Measurements from ENCODE around the gene SLCO3A1. TPM values are rescaled to one million over a fixed set of nuclear protein-coding genes. Genes with fewer than 3 reads are reported as not detected.

SLCO3A1 gene
- total RNA-seq, 2 donors from 2014 or later, result 8.2 to 13.6 TPM

DNA sequence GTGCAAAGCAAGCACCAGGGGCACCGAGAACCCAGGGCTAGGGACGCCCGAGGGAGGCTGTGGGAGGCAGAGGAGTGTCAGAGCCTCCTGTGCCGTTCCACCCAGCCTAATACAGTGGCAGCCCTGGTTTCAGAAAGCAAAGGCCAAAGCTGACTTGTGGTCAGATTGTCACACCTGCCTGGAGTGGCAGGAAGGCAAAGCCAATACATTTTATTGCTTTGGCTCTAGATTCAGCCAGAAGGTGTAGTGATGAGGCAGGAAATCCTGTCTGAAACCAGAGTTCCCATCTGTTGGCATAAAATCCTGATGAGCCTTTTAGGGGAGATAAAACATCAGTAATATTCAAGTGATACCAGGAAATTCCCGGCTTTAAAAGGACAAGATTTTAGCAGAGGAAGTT lies 168.3 kb downstream of the SLCO3A1 start:
- H3K4me3 Mint-ChIP-seq, result no peak overlapping the region
- ATAC-seq (replicated peaks in 1 of 2), result no peak
- H3K27ac Mint-ChIP-seq, result no peak overlapping the region
- H3K9me3 Mint-ChIP-seq, result no peaks in the 10 kb centered on the region
- H3K27me3 Mint-ChIP-seq (ENCODE audit: low read depth), result no peaks in the 10 kb centered on the region
- no peaks in the 10 kb centered on the region for H3K36me3 Mint-ChIP-seq (ENCODE audit: insufficient read depth in 2 of 2)
- no peaks in the 10 kb centered on the region for H3K4me1 Mint-ChIP-seq (ENCODE audit: low read depth)
- no peak for DNase-seq

GRCh38 chr15:92023965-92024364 lies 170.5 kb downstream of the SLCO3A1 start:
- no peak overlapping the region for H3K4me3 Mint-ChIP-seq

GRCh38 chr15:92025706-92026270 lies 172.3 kb downstream of the SLCO3A1 start:
- ATAC-seq (replicated peaks in 1 of 2), result no peak
- no peaks in the 10 kb centered on the region for H3K36me3 Mint-ChIP-seq (ENCODE audit: insufficient read depth in 2 of 2)
- H3K4me3 Mint-ChIP-seq, result no peak overlapping the region
- H3K27me3 Mint-ChIP-seq (ENCODE audit: low read depth), result no peaks in the 10 kb centered on the region
- no peak for DNase-seq
- no peak overlapping the region for H3K27ac Mint-ChIP-seq
- H3K9me3 Mint-ChIP-seq, result no peaks in the 10 kb centered on the region
- H3K4me1 Mint-ChIP-seq (ENCODE audit: low read depth), result no peaks in the 10 kb centered on the region

More at GRCh38 chr15:92023965-92024364, 170.5 kb downstream of the SLCO3A1 start:
- H3K27me3 Mint-ChIP-seq (ENCODE audit: low read depth), result no peaks in the 10 kb centered on the region
- no peaks in the 10 kb centered on the region for H3K4me1 Mint-ChIP-seq (ENCODE audit: low read depth)
- no peaks in the 10 kb centered on the region for H3K9me3 Mint-ChIP-seq
- no peak overlapping the region for H3K27ac Mint-ChIP-seq
- no peak for DNase-seq
- no peak for ATAC-seq (replicated peaks in 1 of 2)
- H3K36me3 Mint-ChIP-seq (ENCODE audit: insufficient read depth in 2 of 2), result no peaks in the 10 kb centered on the region

DNA sequence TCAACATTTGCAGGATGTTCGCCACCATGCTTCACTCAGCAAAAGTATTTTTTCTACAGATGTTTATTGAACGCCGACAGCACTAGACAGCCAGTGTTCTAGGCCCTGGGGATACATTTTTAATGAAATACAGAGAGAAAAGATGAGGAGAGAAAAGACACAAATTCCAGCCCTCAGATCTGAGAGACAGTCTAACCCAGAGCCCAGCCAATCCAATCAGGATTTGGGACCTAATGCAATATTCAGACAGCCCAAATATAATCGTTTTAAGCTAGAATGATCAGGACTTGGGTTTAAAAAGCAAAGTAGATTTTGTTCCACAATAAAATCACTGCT lies 174.8 kb downstream of the SLCO3A1 start:
- Mint-ChIP-seq H3K27me3 (ENCODE audit: low read depth) (no peaks in the 10 kb centered on the region), H3K36me3 (ENCODE audit: insufficient read depth in 2 of 2) (no peaks in the 10 kb centered on the region), H3K4me1 (ENCODE audit: low read depth) (no peaks in the 10 kb centered on the region)

DNA sequence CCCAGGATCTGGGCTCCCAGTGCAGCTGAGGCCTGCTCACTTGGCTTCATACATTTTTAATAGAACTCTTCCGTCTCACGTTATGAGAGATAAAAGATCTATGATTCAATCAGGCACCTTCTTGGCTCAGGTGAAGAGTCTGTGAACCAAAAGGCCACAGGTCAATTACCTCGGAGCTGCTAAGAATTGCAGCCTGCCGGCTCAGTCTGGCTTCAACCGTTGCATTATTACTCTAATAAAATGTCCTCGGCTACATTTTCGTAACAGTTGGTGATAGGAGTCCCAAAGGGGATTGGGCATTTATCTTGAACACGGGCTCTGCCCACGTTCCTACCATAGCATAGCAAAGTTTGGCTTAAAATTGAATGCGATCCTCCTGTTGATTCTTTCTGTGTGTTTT lies 176.3 kb downstream of the SLCO3A1 start:
- no peaks in the 10 kb centered on the region for H3K9me3 Mint-ChIP-seq
- ATAC-seq (replicated peaks in 1 of 2) (no peak), DNase-seq (no peak)
- H3K36me3 Mint-ChIP-seq (ENCODE audit: insufficient read depth in 2 of 2), result no peaks in the 10 kb centered on the region
- H3K27me3 Mint-ChIP-seq (ENCODE audit: low read depth), result no peaks in the 10 kb centered on the region
- no peak overlapping the region for H3K27ac Mint-ChIP-seq
- H3K4me3 Mint-ChIP-seq, result no peak overlapping the region
- H3K4me1 Mint-ChIP-seq (ENCODE audit: low read depth), result no peaks in the 10 kb centered on the region

More for the DNA sequence above, 174.8 kb downstream of the SLCO3A1 start:
- DNase-seq (no peak), ATAC-seq (replicated peaks in 1 of 2) (no peak)
- Mint-ChIP-seq H3K9me3 (no peaks in the 10 kb centered on the region), H3K4me3 (no peak overlapping the region), H3K27ac (no peak overlapping the region)

- H3K27ac Mint-ChIP-seq, result no peak overlapping the region
- H3K4me3 Mint-ChIP-seq, result no peak overlapping the region
- H3K9me3 Mint-ChIP-seq, result peaks cover 0 to 1% of the 10 kb centered on the region in 2 donors
- no peak for ATAC-seq (replicated peaks in 1 of 2)
- H3K36me3 Mint-ChIP-seq (ENCODE audit: insufficient read depth in 2 of 2), result no peaks in the 10 kb centered on the region
- H3K4me1 Mint-ChIP-seq (ENCODE audit: low read depth), result no peaks in the 10 kb centered on the region
- DNase-seq, result no peak
- H3K27me3 Mint-ChIP-seq (ENCODE audit: low read depth), result no peaks in the 10 kb centered on the region
Measured at GRCh38 chr15:92033314-92033713, 179.8 kb downstream of the SLCO3A1 start.

GRCh38 chr15:92033723-92034122 lies 180.2 kb downstream of the SLCO3A1 start:
- Mint-ChIP-seq H3K4me1 (ENCODE audit: low read depth) (no peaks in the 10 kb centered on the region), H3K4me3 (no peak overlapping the region), H3K27me3 (ENCODE audit: low read depth) (no peaks in the 10 kb centered on the region), H3K36me3 (ENCODE audit: insufficient read depth in 2 of 2) (peaks cover 0 to 1% of the 10 kb centered on the region in 2 donors), H3K9me3 (peaks cover 2 to 4% of the 10 kb centered on the region in 2 donors), H3K27ac (no peak overlapping the region)
- ATAC-seq (replicated peaks in 1 of 2) (no peak), DNase-seq (no peak)

DNA sequence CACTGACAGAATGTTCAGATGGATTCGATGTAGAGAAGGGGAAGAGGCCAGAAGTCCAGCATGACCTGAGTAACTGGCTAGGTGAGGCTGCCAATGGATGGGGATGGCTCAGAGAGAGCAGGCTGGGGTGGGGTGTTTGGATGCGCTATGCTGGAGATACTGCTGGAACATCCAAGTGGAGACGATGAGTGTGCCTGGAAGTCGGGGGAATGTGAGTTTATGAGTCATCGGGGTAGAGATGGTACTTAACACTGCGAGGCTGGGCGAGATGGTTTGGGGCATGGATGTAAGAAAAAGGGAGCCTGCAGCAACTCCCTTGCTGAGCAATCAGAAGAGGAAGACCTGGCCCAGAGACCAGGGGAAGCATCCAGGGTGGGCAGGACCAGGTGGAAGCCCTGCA lies 180.7 kb downstream of the SLCO3A1 start:
- peaks cover 3 to 5% of the 10 kb centered on the region in 2 donors for H3K9me3 Mint-ChIP-seq
- H3K4me3 Mint-ChIP-seq, result no peak overlapping the region
- H3K36me3 Mint-ChIP-seq (ENCODE audit: insufficient read depth in 2 of 2), result peaks cover 0 to 1% of the 10 kb centered on the region in 2 donors
- H3K4me1 Mint-ChIP-seq (ENCODE audit: low read depth), result no peaks in the 10 kb centered on the region
- ATAC-seq (replicated peaks in 1 of 2) (no peak), DNase-seq (no peak)
- H3K27me3 Mint-ChIP-seq (ENCODE audit: low read depth), result no peaks in the 10 kb centered on the region
- H3K27ac Mint-ChIP-seq, result no peak overlapping the region

DNA sequence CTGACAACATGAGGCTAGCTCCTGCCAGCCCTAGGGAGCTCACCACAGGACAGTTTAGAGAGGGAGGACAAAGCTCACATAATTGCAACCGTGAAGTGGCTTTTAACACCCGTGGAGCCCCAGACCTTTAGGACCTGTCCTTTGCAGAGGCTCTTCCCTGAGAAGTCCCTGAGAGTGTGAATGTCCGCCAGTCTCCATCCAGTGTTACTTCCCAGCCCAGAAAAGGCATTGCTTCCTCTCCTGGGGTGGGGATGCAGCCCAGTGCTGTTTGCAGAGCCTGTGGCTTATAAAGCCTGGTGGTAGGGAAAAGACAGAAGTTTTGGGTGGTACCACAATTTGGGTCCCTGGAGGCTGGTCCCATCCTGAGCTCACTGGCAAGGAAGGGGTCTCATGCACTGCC lies 182.0 kb downstream of the SLCO3A1 start:
- Mint-ChIP-seq H3K27me3 (ENCODE audit: low read depth) (no peaks in the 10 kb centered on the region), H3K4me1 (ENCODE audit: low read depth) (no peaks in the 10 kb centered on the region), H3K27ac (no peak overlapping the region), H3K4me3 (no peak overlapping the region), H3K9me3 (peaks cover 3 to 6% of the 10 kb centered on the region in 2 donors), H3K36me3 (ENCODE audit: insufficient read depth in 2 of 2) (peaks cover 0 to 1% of the 10 kb centered on the region in 2 donors)
- ATAC-seq (replicated peaks in 1 of 2) (no peak), DNase-seq (no peak)

- H3K4me1 Mint-ChIP-seq (ENCODE audit: low read depth), result no peaks in the 10 kb centered on the region
- H3K36me3 Mint-ChIP-seq (ENCODE audit: insufficient read depth in 2 of 2), result peaks cover 0 to 1% of the 10 kb centered on the region in 2 donors
- DNase-seq (no peak), ATAC-seq (replicated peaks in 1 of 2) (no peak)
- H3K9me3 Mint-ChIP-seq, result peaks cover 3 to 6% of the 10 kb centered on the region in 2 donors
- H3K4me3 Mint-ChIP-seq, result no peak overlapping the region
- no peak overlapping the region for H3K27ac Mint-ChIP-seq
- H3K27me3 Mint-ChIP-seq (ENCODE audit: low read depth), result no peaks in the 10 kb centered on the region
Measured at GRCh38 chr15:92035961-92036360, 182.5 kb downstream of the SLCO3A1 start.

DNA sequence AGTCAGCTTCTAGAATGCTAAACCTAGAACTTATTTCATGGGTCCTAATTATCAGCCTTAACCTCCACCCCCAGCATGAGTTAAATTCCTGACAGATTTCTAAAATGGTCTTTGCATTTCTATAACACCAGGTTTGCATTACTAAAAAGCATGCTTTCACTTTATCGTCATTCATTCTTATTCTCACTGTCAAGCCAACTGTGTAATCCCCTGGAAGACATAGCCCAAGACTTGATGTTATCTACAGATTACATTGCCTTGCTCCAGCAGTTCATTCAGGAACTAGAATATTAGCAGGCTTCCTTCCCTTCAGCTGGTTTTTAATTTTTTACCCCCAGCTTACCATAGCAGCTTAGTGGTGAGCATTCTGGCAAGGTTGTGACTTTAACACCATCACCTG lies 184.0 kb downstream of the SLCO3A1 start:
- DNase-seq (no peak), ATAC-seq (replicated peaks in 1 of 2) (no peak)
- no peak overlapping the region for H3K27ac Mint-ChIP-seq
- no peak overlapping the region for H3K4me3 Mint-ChIP-seq
- peaks cover 0 to 1% of the 10 kb centered on the region in 2 donors for H3K36me3 Mint-ChIP-seq (ENCODE audit: insufficient read depth in 2 of 2)
- H3K9me3 Mint-ChIP-seq, result peaks cover 3 to 6% of the 10 kb centered on the region in 2 donors
- no peaks in the 10 kb centered on the region for H3K4me1 Mint-ChIP-seq (ENCODE audit: low read depth)
- no peaks in the 10 kb centered on the region for H3K27me3 Mint-ChIP-seq (ENCODE audit: low read depth)

- H3K27ac Mint-ChIP-seq, result no peak overlapping the region
- ATAC-seq (replicated peaks in 1 of 2) (no peak), DNase-seq (no peak)
- peaks cover 13% of the 10 kb centered on the region for H3K4me1 Mint-ChIP-seq (ENCODE audit: low read depth)
- no peaks in the 10 kb centered on the region for H3K27me3 Mint-ChIP-seq (ENCODE audit: low read depth)
- H3K9me3 Mint-ChIP-seq, result peaks cover 3 to 6% of the 10 kb centered on the region in 2 donors
- peaks cover 0 to 1% of the 10 kb centered on the region in 2 donors for H3K36me3 Mint-ChIP-seq (ENCODE audit: insufficient read depth in 2 of 2)
- H3K4me3 Mint-ChIP-seq, result no peak overlapping the region
Measured at GRCh38 chr15:92040350-92040749, 186.8 kb downstream of the SLCO3A1 start.

- Mint-ChIP-seq H3K27ac (no peak overlapping the region), H3K27me3 (ENCODE audit: low read depth) (no peaks in the 10 kb centered on the region), H3K9me3 (peaks cover 3 to 6% of the 10 kb centered on the region in 2 donors), H3K4me3 (no peak overlapping the region), H3K36me3 (ENCODE audit: insufficient read depth in 2 of 2) (peaks cover 0 to 1% of the 10 kb centered on the region in 2 donors), H3K4me1 (ENCODE audit: low read depth) (peaks cover 13% of the 10 kb centered on the region)
- ATAC-seq (replicated peaks in 1 of 2) (no peak), DNase-seq (no peak)
Measured at GRCh38 chr15:92041371-92041770, 187.9 kb downstream of the SLCO3A1 start.

- peak in 1 of 2 donors; percentile 53 for ATAC-seq (replicated peaks in 1 of 2)
- H3K36me3 Mint-ChIP-seq (ENCODE audit: insufficient read depth in 2 of 2), result peaks cover 0 to 1% of the 10 kb centered on the region in 2 donors
- no peaks in the 10 kb centered on the region for H3K27me3 Mint-ChIP-seq (ENCODE audit: low read depth)
- no peak for DNase-seq
- peaks cover 13% of the 10 kb centered on the region for H3K4me1 Mint-ChIP-seq (ENCODE audit: low read depth)
- no peak overlapping the region for H3K4me3 Mint-ChIP-seq
- no peak overlapping the region for H3K27ac Mint-ChIP-seq
- H3K9me3 Mint-ChIP-seq, result peaks cover 3 to 5% of the 10 kb centered on the region in 2 donors
Measured at GRCh38 chr15:92043283-92043682, 189.8 kb downstream of the SLCO3A1 start.
